OCI-LY3 (cell line): Measurements from ENCODE around the gene SPDYE2.
"Not testable (repeated sequence)": the region's sequence is repeated elsewhere in the genome, so short reads cannot be mapped to it uniquely, and the experiment has no call there.

Experiments
- CTCF ChIP-seq: fragments of 200-600, 300-600 bp; sonication (generic); IDR thresholded peaks from 2 replicates; pipeline ENCODE4 v1.5.1; 2014; ENCODE audit warnings: antibody characterized with exemption, low read length, low read depth
- EZH2phosphoT487 ChIP-seq: fragments of 200-600 bp; shearing (Covaris generic); IDR thresholded peaks from 2 replicates; pipeline ENCODE4 v1.6.1; 2018; ENCODE audit warnings: antibody characterized with exemption, mixed run types, low read depth

GRCh38 chr7:102512642-102513221 is 38.3 kb upstream of the SPDYE2 start:
- TF ChIP-seq CTCF, EZH2phosphoT487: not testable (repeated sequence)
